ENCODE results near the gene CARMIL1. TPM values are rescaled to one million over a fixed set of nuclear protein-coding genes. Genes with fewer than 3 reads are reported as not detected.

Gene CARMIL1
- total RNA-seq, 1 donor from 2014 or later = 37.6 TPM

GRCh38 chr6:25302677-25303128, 23.5 kb downstream of the CARMIL1 start:
- TF ChIP-seq, protein P1, sequence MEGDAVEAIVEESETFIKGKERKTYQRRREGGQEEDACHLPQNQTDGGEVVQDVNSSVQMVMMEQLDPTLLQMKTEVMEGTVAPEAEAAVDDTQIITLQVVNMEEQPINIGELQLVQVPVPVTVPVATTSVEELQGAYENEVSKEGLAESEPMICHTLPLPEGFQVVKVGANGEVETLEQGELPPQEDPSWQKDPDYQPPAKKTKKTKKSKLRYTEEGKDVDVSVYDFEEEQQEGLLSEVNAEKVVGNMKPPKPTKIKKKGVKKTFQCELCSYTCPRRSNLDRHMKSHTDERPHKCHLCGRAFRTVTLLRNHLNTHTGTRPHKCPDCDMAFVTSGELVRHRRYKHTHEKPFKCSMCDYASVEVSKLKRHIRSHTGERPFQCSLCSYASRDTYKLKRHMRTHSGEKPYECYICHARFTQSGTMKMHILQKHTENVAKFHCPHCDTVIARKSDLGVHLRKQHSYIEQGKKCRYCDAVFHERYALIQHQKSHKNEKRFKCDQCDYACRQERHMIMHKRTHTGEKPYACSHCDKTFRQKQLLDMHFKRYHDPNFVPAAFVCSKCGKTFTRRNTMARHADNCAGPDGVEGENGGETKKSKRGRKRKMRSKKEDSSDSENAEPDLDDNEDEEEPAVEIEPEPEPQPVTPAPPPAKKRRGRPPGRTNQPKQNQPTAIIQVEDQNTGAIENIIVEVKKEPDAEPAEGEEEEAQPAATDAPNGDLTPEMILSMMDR (IDR thresholded peaks at IDR 0.05) = no peak
- Histone ChIP-seq H3K27me3 (no peaks in the 10 kb centered on the region), H3K36me3 (no peaks in the 10 kb centered on the region), H3K4me3 (no peak overlapping the region), H3K4me1 (peaks cover 46% of the 10 kb centered on the region), H3K9me3 (no peaks in the 10 kb centered on the region), H3K27ac (peak overlapping the region; percentile 31)
- peak; percentile 94 for ATAC-seq
- no peak for DNase-seq
- intact Hi-C loops (cut with DNase I) = no loop called here

- Histone ChIP-seq H3K36me3 (no peaks in the 10 kb centered on the region), H3K4me3 (no peak overlapping the region), H3K27ac (peak overlapping the region; percentile 53), H3K4me1 (peaks cover 42% of the 10 kb centered on the region), H3K9me3 (no peaks in the 10 kb centered on the region), H3K27me3 (no peaks in the 10 kb centered on the region)
- DNase-seq (no peak), ATAC-seq (no peak)
- TF ChIP-seq, protein P1 (IDR thresholded peaks at IDR 0.05) = no peak
- intact Hi-C loops (cut with DNase I) = no loop called here
Measured at GRCh38 chr6:25303254-25303653, 24.1 kb downstream of the CARMIL1 start.

GRCh38 chr6:25306379-25306778, 27.2 kb downstream of the CARMIL1 start:
- Histone ChIP-seq H3K36me3 (no peaks in the 10 kb centered on the region), H3K9me3 (no peaks in the 10 kb centered on the region), H3K4me1 (peaks cover 37% of the 10 kb centered on the region), H3K4me3 (no peak overlapping the region), H3K27me3 (no peaks in the 10 kb centered on the region), H3K27ac (no peak overlapping the region)
- TF ChIP-seq, protein P1 (IDR thresholded peaks at IDR 0.05) = no peak
- ATAC-seq (no peak), DNase-seq (no peak)
- intact Hi-C loops (cut with DNase I) = no loop called here

DNA sequence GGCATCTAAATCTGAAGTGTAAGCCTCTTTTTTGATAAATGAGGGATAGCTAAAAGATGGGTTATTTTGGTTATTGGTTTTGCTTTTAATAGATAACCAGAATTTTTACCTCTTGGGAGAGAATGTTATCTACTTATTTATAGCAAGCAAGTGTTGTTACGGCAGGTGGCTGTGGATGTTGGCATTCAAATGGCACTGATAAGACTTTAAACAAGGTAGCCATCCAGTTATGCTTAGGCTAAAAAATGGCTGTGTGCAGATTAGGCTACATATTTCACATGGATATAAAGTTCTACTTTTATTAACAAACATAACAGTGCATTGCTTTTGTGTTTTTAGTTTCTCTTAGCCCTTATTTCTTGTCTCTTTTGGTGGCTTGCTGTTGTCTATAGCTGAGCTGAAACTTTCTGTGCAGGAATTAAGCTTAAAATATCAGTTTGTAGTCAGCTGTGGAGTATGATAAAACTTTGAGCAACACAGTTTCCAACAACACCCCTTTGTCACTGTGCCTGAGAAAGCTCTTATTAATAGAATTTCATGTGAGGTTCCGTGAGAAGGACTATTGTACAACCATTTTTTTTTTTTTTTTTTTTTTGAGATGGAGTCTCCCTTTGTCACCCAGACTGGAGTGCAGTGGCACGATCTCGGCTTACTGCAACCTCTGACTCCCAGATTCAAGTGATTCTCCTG, 28.8 kb downstream of the CARMIL1 start:
- H3K27me3 ChIP-seq = no peaks in the 10 kb centered on the region
- H3K9me3 ChIP-seq = no peaks in the 10 kb centered on the region
- H3K36me3 ChIP-seq = no peaks in the 10 kb centered on the region
- DNase-seq (no peak), ATAC-seq (no peak)
- intact Hi-C loops (cut with DNase I) = no loop called here
- TF ChIP-seq, protein P1 (IDR thresholded peaks at IDR 0.05) = no peak
- no peak overlapping the region for H3K27ac ChIP-seq
- peaks cover 28% of the 10 kb centered on the region for H3K4me1 ChIP-seq
- no peak overlapping the region for H3K4me3 ChIP-seq

- DNase-seq = no peak
- no peaks in the 10 kb centered on the region for H3K27me3 ChIP-seq
- no peak overlapping the region for H3K27ac ChIP-seq
- TF ChIP-seq, protein P1 (IDR thresholded peaks at IDR 0.05) = no peak
- intact Hi-C loops (cut with DNase I) = no loop called here
- H3K4me1 ChIP-seq = peaks cover 26% of the 10 kb centered on the region
- ATAC-seq = no peak
- no peak overlapping the region for H3K4me3 ChIP-seq
- no peaks in the 10 kb centered on the region for H3K9me3 ChIP-seq
- no peaks in the 10 kb centered on the region for H3K36me3 ChIP-seq
Measured at GRCh38 chr6:25309886-25310285, 30.7 kb downstream of the CARMIL1 start.

Data from upper lobe of right lung (tissue), 1 donor.